Liver (tissue), 9 donors: Measurements from ENCODE around the gene ATXN10. TPM values are rescaled to one million over a fixed set of nuclear protein-coding genes. Genes with fewer than 3 reads are reported as not detected.

Experiments used
- DNase-seq: peaks from one replicate; pipeline ENCODE4 v3.0.0-alpha.2; 2017; ENCODE audit warnings: low spot score
- H3K27ac ChIP-seq, 2 donors: one replicate each; pipeline ENCODE4 v1.7.0; 2013; ENCODE audit warnings: inconsistent platforms in 2 of 2, low read length in 2 of 2, control low read depth in 1 of 2, low read depth in 1 of 2, mild to moderate bottlenecking in 1 of 2
- H3K27me3 ChIP-seq, 4 donors: one replicate each; pipeline versions ENCODE4 v1.6.1 to v1.7.0; 2013; ENCODE audit warnings: low read length in 3 of 4, inconsistent platforms in 1 of 4, mild to moderate bottlenecking in 1 of 4, moderate library complexity in 1 of 4; ENCODE audit not compliant: control insufficient read depth in 4 of 4, insufficient read depth in 4 of 4
- H3K36me3 ChIP-seq, 4 donors: one replicate each; pipeline versions ENCODE4 v1.6.1 to v1.7.0; 2013; ENCODE audit warnings: low read length in 3 of 4, mild to moderate bottlenecking in 3 of 4, low read depth in 1 of 4, moderate library complexity in 1 of 4; ENCODE audit not compliant: control insufficient read depth in 4 of 4, insufficient read depth in 3 of 4
- H3K4me1 ChIP-seq, 4 donors: one replicate each; pipeline versions ENCODE4 v1.6.1 to v1.7.0; 2013; ENCODE audit warnings: low read length in 3 of 4, mild to moderate bottlenecking in 3 of 4, moderate library complexity in 1 of 4; ENCODE audit not compliant: control insufficient read depth in 4 of 4, insufficient read depth in 4 of 4
- H3K4me3 ChIP-seq, 3 donors: one replicate each; pipeline versions ENCODE4 v1.6.1 to v1.7.0; 2013; ENCODE audit warnings: low read length in 3 of 3, control low read depth in 1 of 3, low read depth in 1 of 3, mild to moderate bottlenecking in 1 of 3
- H3K9ac ChIP-seq, 2 donors: one replicate each; pipeline ENCODE4 v1.7.0; 2013; ENCODE audit warnings: low read length in 2 of 2, mild to moderate bottlenecking in 2 of 2, moderate library complexity in 2 of 2, control low read depth in 1 of 2, low read depth in 1 of 2
- H3K9me3 ChIP-seq, 4 donors: one replicate each; pipeline versions ENCODE4 v1.6.1 to v1.7.0; 2013; ENCODE audit warnings: low read length in 3 of 4; ENCODE audit not compliant: control insufficient read depth in 4 of 4
- ATF3 ChIP-seq: IDR thresholded peaks from 2 replicates; pipeline ENCODE4 v1.6.1; 2016; ENCODE audit warnings: antibody characterized with exemption
- CTCF ChIP-seq: fragments of 150-350 bp; IDR thresholded peaks from 2 replicates; pipeline ENCODE4 v1.5.1; 2017; ENCODE audit warnings: improper control_type of control experiment, low read depth, low read length; ENCODE audit not compliant: missing input control
- EGR1 ChIP-seq, 2 donors: IDR thresholded peaks; 2 replicates each; pipeline ENCODE4 v1.6.1; 2016 to 2018; ENCODE audit warnings: antibody characterized with exemption in 2 of 2, low read depth in 2 of 2
- FOXA1 ChIP-seq: IDR thresholded peaks from 2 replicates; pipeline ENCODE4 v1.6.1; 2016; ENCODE audit warnings: antibody characterized with exemption
- FOXA2 ChIP-seq: IDR thresholded peaks from 2 replicates; pipeline ENCODE4 v1.6.1; 2016; ENCODE audit warnings: antibody characterized with exemption
- GABPA ChIP-seq, 2 donors: IDR thresholded peaks in 1 of 2; conservative IDR thresholded peaks in 1 of 2; 2 replicates each; pipeline ENCODE4 v1.6.1; 2016; ENCODE audit warnings: antibody characterized with exemption in 2 of 2, mild to moderate bottlenecking in 1 of 2, moderate library complexity in 1 of 2
- HNF4A ChIP-seq, 2 donors: conservative IDR thresholded peaks; 2 replicates each; pipeline ENCODE4 v1.6.1; 2016; ENCODE audit warnings: antibody characterized with exemption in 2 of 2, mild to moderate bottlenecking in 2 of 2
- HNF4G ChIP-seq: IDR thresholded peaks from 2 replicates; pipeline ENCODE4 v1.6.1; 2016; ENCODE audit warnings: antibody characterized with exemption
- JUND ChIP-seq, 2 donors: IDR thresholded peaks; 2 replicates each; pipeline ENCODE4 v1.6.1; 2016; ENCODE audit warnings: antibody characterized with exemption in 2 of 2
- MAX ChIP-seq: IDR thresholded peaks from 2 replicates; pipeline ENCODE4 v1.6.1; 2016; ENCODE audit warnings: antibody characterized with exemption
- NR2F2 ChIP-seq: IDR thresholded peaks from 2 replicates; pipeline ENCODE4 v1.6.1; 2016; ENCODE audit warnings: antibody characterized with exemption
- RAD21 ChIP-seq, 2 donors: IDR thresholded peaks; 2 replicates each; pipeline ENCODE4 v1.6.1; 2016; ENCODE audit warnings: antibody characterized with exemption in 2 of 2, mild to moderate bottlenecking in 2 of 2
- RXRA ChIP-seq, 2 donors: IDR thresholded peaks; 2 replicates each; pipeline ENCODE4 v1.6.1; 2017 to 2018; ENCODE audit warnings: antibody characterized with exemption in 2 of 2, mild to moderate bottlenecking in 1 of 2
- SP1 ChIP-seq: IDR thresholded peaks from 2 replicates; pipeline ENCODE4 v1.6.1; 2018; ENCODE audit warnings: antibody characterized with exemption, mild to moderate bottlenecking
- TAF1 ChIP-seq: conservative IDR thresholded peaks from 2 replicates; pipeline ENCODE4 v1.6.1; 2016; ENCODE audit warnings: antibody characterized with exemption, mild to moderate bottlenecking
- YY1 ChIP-seq: IDR thresholded peaks from 2 replicates; pipeline ENCODE4 v1.6.1; 2016; ENCODE audit warnings: antibody characterized with exemption, mild to moderate bottlenecking
- WGBS: extraction: QIAGEN DNeasy Blood & Tissue Kit; methylation state at CpG from one replicate; pipeline ENCODE4 v1.1.7; 2013; 5-methylcytosine and 5-hydroxymethylcytosine counted together
- polyA plus RNA-seq, 2 donors: library from polyadenylated mRNA; stranded (reverse) in 1 of 2; unstranded in 1 of 2; fragments of 200-250 nt in 1 of 2; fragments of >200 nt in 1 of 2; fragmentation: Nextera tagmentation in 1 of 2; extraction: Ambion mirVana in 1 of 2; gene quantifications; one replicate each; pipeline versions ENCODE4 v1.2.1 to v1.2.3, GENCODE V29; 2013 to 2015
- total RNA-seq, 2 donors: library from RNA; depleted of rRNA; stranded (reverse); fragments of >200 nt; gene quantifications; one replicate each; pipeline ENCODE4 v1.2.3, GENCODE V29; 2014
- TF ChIP-seq, protein P1 (sequence below): IDR thresholded peaks from 2 replicates; pipeline ENCODE4 v1.6.1; 2016; ENCODE audit warnings: antibody characterized with exemption
- donor health status: healthy.
- donor health status: healthy.
- donor health status: healthy.
- donor health status: healthy.
- donor health status: healthy.

ATXN10 gene
- total and polyA plus RNA-seq, 4 donors, result 34.9 to 100 (median 69.7) TPM

DNA sequence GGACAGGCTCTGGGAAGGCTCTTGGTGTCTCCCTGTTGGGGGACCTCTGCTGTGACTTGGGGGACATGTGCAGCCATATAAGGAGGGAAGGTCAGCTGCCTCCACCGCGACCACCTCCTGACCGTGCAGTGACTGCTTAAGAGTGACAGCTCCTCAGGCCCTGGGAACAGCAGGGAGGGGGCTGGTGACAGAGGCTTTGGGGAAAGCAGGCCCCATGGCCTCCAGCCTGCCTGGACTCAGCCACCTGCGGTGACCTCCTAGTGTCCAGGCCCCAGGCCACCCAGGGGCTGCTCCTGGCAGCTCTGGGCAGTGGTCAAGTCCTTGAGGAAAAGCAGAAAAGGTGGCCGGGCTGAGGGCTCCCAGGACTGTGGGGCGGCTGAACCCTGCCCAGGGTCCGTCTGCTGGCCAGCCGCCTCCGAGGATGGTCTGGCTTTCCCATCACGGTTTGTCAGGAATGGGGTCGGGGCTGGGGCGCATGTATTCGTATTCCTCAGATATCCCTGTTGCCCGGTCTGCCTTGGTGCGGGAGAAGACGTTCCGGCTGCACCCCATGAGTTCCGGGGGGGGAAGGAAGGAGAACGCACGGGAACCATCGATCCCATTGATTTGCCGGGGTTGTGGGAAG is 208.6 kb downstream of the ATXN10 start:
- DNase-seq, result no peak

GRCh38 chr22:45880716-45881523 is 209.3 kb downstream of the ATXN10 start:
- no peak overlapping the region for H3K4me3 ChIP-seq
- DNase-seq, result no peak
- 17% methylated on average over 49 of the region's 49 CpGs for WGBS
- TF ChIP-seq HNF4A (conservative IDR thresholded peaks at IDR 0.05), result no peak
- TF ChIP-seq CTCF, result no peak
- TF ChIP-seq, protein P1, sequence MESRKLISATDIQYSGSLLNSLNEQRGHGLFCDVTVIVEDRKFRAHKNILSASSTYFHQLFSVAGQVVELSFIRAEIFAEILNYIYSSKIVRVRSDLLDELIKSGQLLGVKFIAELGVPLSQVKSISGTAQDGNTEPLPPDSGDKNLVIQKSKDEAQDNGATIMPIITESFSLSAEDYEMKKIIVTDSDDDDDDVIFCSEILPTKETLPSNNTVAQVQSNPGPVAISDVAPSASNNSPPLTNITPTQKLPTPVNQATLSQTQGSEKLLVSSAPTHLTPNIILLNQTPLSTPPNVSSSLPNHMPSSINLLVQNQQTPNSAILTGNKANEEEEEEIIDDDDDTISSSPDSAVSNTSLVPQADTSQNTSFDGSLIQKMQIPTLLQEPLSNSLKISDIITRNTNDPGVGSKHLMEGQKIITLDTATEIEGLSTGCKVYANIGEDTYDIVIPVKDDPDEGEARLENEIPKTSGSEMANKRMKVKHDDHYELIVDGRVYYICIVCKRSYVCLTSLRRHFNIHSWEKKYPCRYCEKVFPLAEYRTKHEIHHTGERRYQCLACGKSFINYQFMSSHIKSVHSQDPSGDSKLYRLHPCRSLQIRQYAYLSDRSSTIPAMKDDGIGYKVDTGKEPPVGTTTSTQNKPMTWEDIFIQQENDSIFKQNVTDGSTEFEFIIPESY, result no peak
- no peak for TF ChIP-seq EGR1 (IDR thresholded peaks at IDR 0.05; ENCODE audit: low read depth in 2 of 2)
- no peak for TF ChIP-seq FOXA1
- no peak for TF ChIP-seq FOXA2
- TF ChIP-seq NR2F2, result no peak
- TF ChIP-seq GABPA (IDR thresholded peaks at IDR 0.05 in 1 of 2, conservative IDR thresholded peaks at IDR 0.05 in 1 of 2), result no peak
- no peak for TF ChIP-seq HNF4G
- TF ChIP-seq MAX, result no peak
- TF ChIP-seq RAD21 (IDR thresholded peaks at IDR 0.05), result no peak
- TF ChIP-seq TAF1, result no peak
- TF ChIP-seq JUND (IDR thresholded peaks at IDR 0.05), result no peak
- no peak for TF ChIP-seq ATF3

More for the DNA sequence above, 208.6 kb downstream of the ATXN10 start:
- Histone ChIP-seq H3K4me1 (no peaks in the 10 kb centered on the region), H3K9ac (no peak overlapping the region), H3K27ac (no peak overlapping the region), H3K36me3 (no peaks in the 10 kb centered on the region), H3K4me3 (no peak overlapping the region), H3K27me3 (peaks cover 0 to 13% (median 2%) of the 10 kb centered on the region in 4 donors), H3K9me3 (no peaks in the 10 kb centered on the region)
- no peak for TF ChIP-seq NR2F2
- no peak for TF ChIP-seq TAF1
- TF ChIP-seq FOXA2, result no peak
- TF ChIP-seq, protein P1, result no peak
- TF ChIP-seq SP1, result no peak
- TF ChIP-seq JUND (IDR thresholded peaks at IDR 0.05), result no peak
- TF ChIP-seq MAX, result no peak
- TF ChIP-seq EGR1 (IDR thresholded peaks at IDR 0.05; ENCODE audit: low read depth in 2 of 2), result no peak
- no peak for TF ChIP-seq GABPA (IDR thresholded peaks at IDR 0.05 in 1 of 2, conservative IDR thresholded peaks at IDR 0.05 in 1 of 2)
- no peak for TF ChIP-seq RAD21 (IDR thresholded peaks at IDR 0.05)
- no peak for TF ChIP-seq FOXA1
- no peak for TF ChIP-seq ATF3
- no peak for TF ChIP-seq RXRA (IDR thresholded peaks at IDR 0.05)
- no peak for TF ChIP-seq HNF4G
- no peak for TF ChIP-seq YY1
- WGBS, result 21% methylated on average over 22 of the region's 22 CpGs

More at GRCh38 chr22:45880716-45881523, 209.3 kb downstream of the ATXN10 start:
- Histone ChIP-seq H3K9ac (no peak overlapping the region), H3K27ac (no peak overlapping the region), H3K27me3 (peaks cover 0 to 13% (median 2%) of the 10 kb centered on the region in 4 donors), H3K9me3 (no peaks in the 10 kb centered on the region), H3K36me3 (no peaks in the 10 kb centered on the region), H3K4me1 (no peaks in the 10 kb centered on the region)
